HG03457 (cell line): ENCODE data around the gene IKZF1.
A peak's percentile ranks its signal among the peaks of the same experiment; 100 is the strongest.

Source experiments
- ATAC-seq: cut with Tn5 transposase; IDR thresholded peaks from one replicate; pipeline ENCODE4 v1.9.1; 2021; ENCODE audit warnings: moderate number of reproducible peaks; ENCODE audit not compliant: unreplicated experiment

IKZF1 gene

GRCh38 chr7:50431316-50431715 lies 126.8 kb downstream of the IKZF1 start:
- no peak for ATAC-seq

- no peak for ATAC-seq
Observed at GRCh38 chr7:50431722-50432305, 127.3 kb downstream of the IKZF1 start.

GRCh38 chr7:50436133-50436806 lies 131.8 kb downstream of the IKZF1 start:
- ATAC-seq: no peak

- ATAC-seq: no peak
Observed at GRCh38 chr7:50446542-50446960, 142.0 kb downstream of the IKZF1 start.

GRCh38 chr7:50448823-50449222 lies 144.3 kb downstream of the IKZF1 start:
- ATAC-seq: no peak

- ATAC-seq: no peak
Observed at GRCh38 chr7:50449501-50449880, 145.0 kb downstream of the IKZF1 start.

GRCh38 chr7:50449881-50450589 lies 145.5 kb downstream of the IKZF1 start, which contains the start of gene FIGNL1:
TSS of gene FIGNL1 (minus strand) at chr7:50450350. CDS start at chr7:50447287, 3,063 bp downstream.
- peak; percentile 86 for ATAC-seq

- ATAC-seq: peak; percentile 10
Observed at GRCh38 chr7:50450590-50451032, 146.1 kb downstream of the IKZF1 start.
